ENCODE measurements around the gene CCDC81.

The CCDC81 gene

DNA sequence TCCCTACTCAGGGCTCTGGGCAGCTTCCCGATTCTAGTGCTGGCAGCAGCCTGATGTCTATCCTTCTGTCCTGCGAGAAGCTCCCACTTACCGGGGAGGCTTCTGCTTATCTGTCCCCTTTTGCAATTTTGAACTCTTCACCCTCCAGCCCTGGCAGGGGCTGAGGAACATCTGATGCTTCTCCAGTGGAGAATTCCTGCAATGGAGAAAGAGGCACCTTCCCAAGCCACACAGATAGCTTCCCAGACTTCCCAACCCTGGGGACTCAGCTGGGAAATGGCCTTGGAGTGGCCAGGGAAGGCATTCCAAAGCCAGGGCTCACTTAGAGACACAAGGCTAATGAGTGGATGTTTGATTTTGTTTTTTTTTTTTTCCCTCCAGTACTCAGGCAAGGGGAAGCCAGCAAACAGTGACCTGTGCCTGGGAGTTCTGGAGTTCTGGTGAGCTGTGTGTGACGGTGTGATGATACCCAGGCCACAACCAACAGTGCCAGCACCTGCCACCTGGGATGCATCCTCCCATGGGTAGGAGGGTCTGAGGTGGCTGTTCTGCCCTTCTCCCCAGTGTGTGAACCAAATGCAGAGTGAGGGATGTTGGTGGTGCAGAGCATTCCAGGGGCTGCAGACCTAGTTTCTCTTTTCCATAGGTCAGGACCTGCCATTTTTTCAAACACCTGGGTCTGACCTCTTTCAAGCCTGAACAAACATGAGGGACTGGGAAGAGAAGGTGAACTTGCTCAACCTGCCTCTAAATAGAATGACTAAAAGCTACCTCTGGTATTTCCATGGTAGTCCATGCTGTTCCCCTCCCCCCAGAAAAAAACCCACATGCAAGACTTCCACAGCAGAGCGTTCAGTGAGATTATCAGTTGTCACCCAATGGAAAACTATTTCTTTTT, 95.1 kb downstream of the CCDC81 start:
- no peak for DNase-seq

Data from GOT3 (cell line).